GM19043 (cell line): ENCODE results near the gene ARPC2.
"Not testable (repeated sequence)": the region's sequence is repeated elsewhere in the genome, so short reads cannot be mapped to it uniquely, and the experiment has no call there.

Experiments
- ATAC-seq: cut with Tn5 transposase; IDR thresholded peaks from one replicate; pipeline ENCODE4 v1.9.1; 2021; ENCODE audit warnings: low read depth; ENCODE audit not compliant: unreplicated experiment

The ARPC2 gene

DNA sequence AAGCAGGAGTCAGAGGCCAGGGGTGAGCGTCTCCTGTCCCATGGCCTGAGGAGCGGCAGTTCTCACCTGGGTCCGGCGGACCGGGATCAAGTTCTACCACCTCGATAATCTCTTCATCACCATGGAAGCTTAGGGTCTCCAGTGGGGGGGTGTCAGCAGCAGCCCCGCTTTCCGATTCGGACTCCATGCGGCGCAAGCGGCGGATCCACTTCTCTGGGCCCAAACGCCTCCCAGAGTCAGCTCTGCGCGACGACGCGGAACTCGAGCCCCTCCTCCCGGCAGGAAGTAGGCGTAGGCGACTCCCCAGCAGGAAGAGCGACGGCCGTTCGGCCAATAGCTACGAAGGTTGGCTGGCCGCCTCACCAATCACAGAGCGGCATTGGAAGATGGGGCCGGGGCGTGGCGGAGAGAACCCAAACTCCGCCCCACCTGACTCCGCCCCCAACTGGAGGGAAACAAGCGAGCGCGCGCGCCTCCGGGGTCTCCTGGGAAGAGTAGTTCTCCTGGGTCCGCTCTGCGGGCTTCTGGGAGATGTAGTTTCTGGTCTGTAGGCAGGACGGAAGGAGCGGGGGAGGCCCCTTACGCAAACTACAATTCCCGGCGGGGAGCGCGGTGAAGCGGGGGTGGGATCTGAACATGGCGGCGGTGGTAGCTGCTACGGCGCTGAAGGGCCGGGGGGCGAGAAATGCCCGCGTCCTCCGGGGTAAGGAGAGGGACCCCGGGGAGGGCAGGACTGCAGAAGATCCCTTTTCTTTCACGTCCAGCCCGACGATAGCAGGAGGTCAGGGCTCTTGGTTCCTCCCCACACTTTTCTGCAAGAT, 53.1 kb downstream of the ARPC2 start, which contains the start of the genes AAMP and PNKD:
TSS of gene AAMP (minus strand) at position 238 of the 821 bp plus-strand sequence. CDS start at position 187, 51 bp downstream.
TSS of gene PNKD (plus strand) at position 620 of the 821 bp plus-strand sequence. CDS start at position 637, 17 bp downstream.
- ATAC-seq, result peak; percentile 90

DNA sequence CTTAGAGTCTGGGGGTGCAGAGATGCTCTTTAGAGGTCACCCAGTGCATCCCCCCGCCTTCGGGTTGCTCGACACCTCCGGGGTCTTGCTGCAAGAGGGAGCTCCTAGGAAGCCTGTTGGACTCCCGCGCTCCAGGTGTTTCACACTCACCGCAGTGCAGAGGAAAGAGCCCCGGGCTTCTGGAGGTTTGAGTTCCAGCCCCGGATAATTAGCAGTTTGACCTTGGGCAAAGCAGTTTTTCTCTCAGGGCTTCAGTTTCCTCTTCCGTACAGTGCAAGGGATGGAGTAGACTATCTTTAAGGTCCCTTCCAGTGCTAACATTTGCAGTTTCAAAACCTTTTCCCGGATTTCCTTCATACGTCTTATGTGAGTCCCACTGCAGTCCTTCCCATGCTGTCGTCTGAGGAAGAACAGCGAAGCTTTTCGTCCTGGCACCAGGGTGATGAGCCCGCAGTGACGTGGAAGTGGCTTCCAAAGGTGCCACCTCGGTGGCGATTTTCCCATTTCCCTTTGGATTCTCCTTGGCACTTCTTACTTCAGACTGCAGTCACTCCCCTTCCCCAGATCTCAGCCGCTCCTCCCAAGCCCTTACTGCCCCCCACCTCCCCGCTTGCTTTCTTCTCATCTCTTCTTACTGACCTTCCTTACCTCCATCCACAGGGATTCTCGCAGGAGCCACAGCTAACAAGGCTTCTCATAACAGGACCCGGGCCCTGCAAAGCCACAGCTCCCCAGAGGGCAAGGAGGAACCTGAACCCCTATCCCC, 53.9 kb downstream of the ARPC2 start:
- ATAC-seq, result no peak

DNA sequence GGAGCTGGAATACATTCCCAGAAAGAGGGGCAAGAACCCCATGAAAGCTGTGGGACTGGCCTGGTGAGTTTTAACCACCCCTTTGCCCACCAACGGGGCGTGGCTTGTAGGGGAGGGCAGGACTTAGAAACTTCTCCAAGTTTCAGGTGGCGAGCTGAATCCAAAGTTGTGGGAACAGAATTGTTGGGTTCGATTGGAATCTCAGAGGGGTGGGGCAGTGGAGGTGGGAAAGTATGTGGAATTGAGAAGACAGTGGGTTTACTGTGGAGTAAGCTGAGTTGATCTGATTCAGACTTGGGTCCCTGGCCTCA, 54.5 kb downstream of the ARPC2 start:
- no peak for ATAC-seq

DNA sequence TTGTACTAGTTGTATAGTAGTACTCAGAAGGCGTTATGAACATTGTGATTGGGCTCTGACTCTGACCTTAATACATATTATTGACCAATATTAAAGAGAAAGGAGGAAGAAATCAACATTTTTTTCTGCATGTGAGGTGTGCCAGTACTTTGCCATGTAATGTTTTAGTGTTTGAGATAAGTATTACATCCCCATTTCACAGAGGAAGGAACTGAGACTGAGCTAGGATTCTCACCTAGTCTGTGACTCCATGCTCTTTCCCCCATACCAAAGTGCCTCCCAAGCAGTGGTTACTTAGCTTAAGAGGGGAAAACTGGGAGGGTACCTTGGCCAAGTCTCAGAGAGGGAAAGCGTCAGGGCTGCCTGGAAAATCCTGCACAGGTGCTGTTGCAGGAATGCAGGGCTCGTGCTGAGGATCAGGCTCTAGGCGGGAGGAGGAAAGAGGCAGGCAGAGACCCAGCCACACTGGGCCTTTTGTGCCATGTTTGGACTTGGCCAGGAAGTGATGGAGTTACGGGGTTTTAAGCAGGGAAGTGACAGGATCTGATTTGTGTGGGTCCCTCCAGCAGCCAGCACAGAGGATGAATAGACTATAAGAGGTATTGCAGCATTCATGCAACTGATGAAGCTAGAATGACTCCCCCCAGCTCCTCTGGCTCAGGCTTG, 55.0 kb downstream of the ARPC2 start:
- no peak for ATAC-seq

- ATAC-seq, result no peak
These were observed 55.7 kb downstream of the ARPC2 start for GRCh38 chr2:218272531-218273212.

GRCh38 chr2:218273214-218273907, 56.4 kb downstream of the ARPC2 start:
- not testable (repeated sequence) for ATAC-seq

GRCh38 chr2:218273908-218274249, 56.9 kb downstream of the ARPC2 start:
- ATAC-seq, result no peak

DNA sequence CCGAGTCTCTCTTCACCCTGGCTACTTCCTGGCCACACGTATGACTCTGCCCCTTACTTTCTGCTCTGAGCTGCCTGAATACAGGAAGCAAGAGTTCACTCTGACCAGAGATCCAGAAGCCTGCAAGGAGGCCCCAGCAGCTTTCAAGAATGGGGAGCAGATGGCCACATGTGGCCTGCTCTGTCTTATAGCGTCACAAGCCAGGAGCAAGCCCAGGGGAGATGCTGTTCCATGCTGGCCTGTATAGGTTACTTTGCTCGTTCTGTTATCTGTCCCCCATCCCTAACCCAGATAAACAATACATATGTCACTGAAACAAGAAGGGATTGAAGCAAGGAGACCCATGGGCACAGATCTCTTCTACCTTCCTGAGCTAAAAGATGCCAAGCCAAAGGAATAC, 57.6 kb downstream of the ARPC2 start:
- no peak for ATAC-seq

DNA sequence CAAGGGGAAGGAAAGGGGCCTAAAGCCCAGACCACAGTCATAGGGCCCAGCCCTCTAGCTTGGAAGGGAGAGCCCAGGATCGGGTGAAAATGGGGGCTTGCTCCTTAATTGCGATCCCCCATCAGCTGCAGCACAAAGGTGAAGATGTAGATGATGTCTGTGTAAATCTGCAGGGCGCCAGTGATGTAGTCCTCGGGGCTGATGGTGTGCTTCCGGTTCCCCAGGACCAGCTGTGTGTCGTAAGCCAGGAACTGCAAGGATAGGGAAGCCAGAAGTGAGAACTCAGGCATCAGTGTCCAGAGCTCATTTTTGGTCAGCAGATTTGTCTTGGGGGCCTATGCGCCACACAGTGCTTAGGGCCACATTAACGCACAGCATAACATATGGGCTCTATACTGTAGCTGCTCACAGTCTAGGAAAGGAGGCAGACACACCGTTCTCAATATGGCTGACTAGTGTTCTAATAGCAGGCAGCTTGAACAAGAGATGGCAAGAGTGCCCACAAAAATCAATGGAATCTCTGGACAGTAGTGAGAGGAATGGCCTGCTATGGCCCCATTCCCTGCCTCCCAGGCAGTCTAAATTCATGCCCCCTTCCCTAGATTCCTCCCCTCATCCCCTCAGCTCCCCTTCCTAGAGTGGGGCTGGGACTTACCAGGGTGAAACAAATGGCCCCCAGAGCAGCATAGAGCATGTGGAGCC, 58.5 kb downstream of the ARPC2 start:
- ATAC-seq, result no peak

DNA sequence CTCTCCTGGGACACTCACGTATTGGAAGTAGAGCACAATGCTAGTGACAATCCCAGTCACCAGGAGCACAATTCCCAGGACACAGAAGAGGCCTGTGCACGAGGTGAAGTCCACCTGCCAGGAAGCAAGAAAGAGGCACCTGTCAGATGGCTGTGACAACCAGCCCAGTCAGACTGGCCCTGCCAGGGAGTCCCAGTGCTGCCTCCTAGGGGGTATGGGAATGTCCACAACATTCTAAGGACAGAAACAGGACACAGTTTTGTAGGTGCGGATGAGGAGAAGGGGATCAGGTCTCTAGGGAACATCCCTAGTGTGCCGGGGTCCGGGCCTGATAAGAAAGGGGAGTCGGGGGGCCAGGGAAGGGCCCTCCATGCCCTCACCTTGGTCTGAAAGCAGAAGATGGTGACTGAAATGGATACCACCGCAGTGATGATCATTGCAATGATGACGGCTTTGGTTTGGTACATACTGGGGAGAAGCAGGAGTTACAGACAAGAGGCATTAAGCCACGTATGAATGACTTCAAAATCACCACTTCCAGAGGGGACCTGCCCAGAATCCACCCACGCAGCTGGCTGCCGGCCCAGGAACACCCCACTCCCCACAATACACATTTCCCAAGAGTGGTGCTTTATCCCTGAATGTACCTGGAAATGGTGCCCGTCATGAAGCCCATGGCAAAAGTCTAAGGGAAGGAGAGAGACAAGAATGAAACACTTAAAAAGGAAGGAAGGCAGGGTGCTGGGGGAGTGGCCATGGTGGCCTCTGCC, 60.2 kb downstream of the ARPC2 start:
- no peak for ATAC-seq

DNA sequence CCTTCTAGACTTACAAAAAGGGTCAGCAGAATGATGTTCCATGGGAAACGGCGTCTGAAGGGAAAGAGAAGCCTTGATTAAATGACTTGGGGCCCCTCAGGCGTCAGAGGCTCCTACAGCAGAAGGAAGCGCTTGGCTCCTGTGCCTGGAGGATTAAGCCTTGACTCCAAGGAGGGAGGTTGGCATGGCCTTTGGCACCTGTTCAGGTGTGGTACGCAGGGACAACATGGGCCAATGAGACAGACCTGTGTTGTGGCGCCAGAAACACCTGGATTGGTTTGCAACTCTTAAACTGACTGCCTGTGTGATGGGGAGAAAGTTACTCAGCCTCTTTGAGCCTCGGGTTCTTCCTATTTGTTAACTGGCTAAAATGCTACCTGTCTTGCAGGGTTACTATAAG, 60.9 kb downstream of the ARPC2 start:
- ATAC-seq, result no peak

DNA sequence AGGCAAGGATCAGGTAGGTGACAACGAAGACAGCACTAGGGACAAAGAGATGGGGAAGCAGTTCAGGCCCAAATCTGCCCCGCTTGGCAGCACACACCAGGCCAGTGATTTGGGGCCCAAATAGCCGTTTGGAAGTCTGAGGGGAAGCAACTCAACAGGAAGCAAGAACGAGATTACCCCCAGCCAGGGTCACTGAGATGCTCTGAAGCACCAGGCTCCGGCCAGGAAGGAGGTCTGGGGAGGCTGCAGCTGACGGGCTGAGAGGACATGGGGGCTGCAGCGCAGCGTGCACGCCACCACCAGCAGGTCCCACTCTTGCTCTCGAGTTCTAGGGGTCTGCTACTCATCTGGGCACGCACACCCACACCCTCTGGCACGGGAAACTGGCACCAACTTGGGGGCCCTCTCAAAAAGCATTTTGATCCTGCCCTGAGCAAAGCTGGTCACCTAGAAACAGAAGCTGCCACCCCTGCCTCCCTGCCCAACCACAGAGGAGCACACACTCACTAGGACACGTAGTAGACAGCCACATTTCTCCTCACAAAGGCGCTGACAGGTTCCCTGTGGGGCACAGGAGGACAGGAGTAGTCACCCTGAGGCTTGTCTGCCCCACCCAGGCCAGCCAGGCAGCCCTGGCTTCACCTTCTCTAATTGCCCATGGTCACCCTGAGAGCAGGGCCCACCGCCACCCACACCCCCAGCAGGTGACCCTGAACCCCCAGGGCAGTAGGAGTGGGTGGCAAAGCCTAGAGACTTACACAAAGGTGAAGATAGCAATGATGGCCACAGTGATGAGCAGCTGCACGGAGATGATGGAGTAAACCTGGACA, 61.8 kb downstream of the ARPC2 start:
- ATAC-seq, result no peak

- no peak for ATAC-seq
These were observed 63.4 kb downstream of the ARPC2 start for GRCh38 chr2:218280260-218280870.

DNA sequence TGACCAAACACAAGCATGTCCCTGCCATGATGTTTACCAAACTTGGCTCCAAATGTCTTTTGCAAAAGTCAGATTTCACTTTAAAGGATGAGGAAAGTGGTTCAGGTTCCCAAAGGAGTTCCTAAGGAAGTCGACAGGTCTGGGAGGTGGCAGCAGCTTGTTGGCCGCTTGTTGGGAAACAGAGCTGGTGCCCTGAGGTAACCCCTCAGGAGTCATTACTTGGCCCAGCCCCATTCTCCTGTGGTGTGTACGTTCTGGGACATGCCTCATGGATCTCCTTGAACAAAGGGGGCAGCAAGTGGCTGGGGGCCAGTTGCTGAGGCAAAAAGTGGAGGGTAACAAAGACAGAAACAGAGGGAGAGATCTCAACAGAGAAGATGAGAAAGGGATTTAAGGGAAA, 64.5 kb downstream of the ARPC2 start:
- no peak for ATAC-seq

DNA sequence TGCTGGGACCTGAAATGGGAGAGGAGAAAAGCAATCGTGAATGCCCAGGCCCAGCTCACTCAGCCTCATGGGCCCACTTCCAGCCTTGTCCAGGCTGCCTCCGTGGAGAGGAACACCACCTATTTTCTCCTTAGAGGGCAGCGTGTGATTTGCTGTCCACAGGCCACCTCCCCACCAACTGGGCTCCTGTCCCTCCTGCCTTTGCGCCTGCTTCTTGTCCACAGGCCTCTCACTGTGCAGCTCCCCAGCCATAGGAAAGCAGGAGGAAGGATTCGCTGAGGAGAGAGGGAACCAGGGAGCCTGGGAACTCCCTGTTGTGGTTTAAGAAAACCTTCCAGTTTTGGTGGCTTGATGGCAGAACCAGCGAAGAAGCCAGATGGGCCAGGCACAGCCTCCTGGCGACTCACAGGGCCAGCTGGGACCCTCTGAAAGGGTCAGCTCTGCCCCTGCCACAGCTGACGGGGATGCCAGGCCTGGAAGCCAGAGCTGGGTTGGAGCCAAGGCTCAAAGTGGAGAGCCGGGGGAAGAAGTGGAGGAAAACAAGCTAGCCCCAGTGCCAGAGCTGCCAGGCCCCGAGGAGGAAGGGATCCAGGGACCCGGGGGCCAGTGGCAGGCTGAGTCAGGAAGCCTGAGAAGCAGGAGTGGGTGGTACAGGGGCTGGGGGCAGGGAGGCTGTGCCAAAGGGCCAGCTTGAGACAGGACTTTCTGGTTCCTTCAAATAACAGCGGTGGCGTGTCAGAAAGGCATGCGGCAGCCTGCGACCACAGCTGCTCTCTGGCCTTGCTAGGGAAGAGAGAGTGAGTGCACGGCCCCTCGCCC, 65.4 kb downstream of the ARPC2 start:
- no peak for ATAC-seq

- ATAC-seq, result no peak
These were observed 67.3 kb downstream of the ARPC2 start for GRCh38 chr2:218284106-218284811.
